GM12892 (cell line): ENCODE measurements around the gene EGFR.

ENCODE experiments used
- POLR2A ChIP-seq: IDR thresholded peaks from 2 replicates; pipeline ENCODE4 v1.6.1; 2011; ENCODE audit warnings: low read depth, low read length, control low read depth
- POLR2AphosphoS5 ChIP-seq: IDR thresholded peaks from 2 replicates; pipeline ENCODE4 v1.6.1; 2011; ENCODE audit warnings: low read depth, low read length, control low read depth

DNA sequence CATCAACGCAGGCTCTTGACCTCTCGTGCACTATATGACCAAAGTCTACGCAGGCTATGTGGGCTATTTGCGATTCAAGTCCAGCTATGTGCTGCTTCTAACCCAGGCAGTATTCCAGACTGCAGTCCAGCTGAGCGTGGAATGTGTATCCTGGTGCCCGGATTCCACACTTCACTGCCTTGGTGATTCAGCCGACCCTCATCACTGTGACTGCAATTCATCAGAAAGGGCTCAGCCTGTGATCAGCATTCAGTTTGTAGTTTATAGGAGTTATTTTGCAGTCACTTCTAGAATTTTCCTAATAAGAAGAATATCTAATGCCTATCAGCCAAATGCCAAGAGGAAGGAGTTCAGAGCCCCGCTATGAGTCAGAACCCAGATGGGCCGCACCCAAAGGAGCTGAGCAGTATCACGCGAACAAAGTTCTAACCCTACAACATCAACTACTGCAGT lies 226.5 kb downstream of the EGFR start:
- TF ChIP-seq POLR2A (no peak), POLR2AphosphoS5 (no peak)
